NCI-H82 (cell line): Measurements from ENCODE around the gene ZCCHC10.
"Not testable (repeated sequence)": the region's sequence is repeated elsewhere in the genome, so short reads cannot be mapped to it uniquely, and the experiment has no call there.

Experiments used
- DNase-seq: peaks from one replicate; lab custom pipeline; 2025; lab: John Stamatoyannopoulos, UW

Gene ZCCHC10

DNA sequence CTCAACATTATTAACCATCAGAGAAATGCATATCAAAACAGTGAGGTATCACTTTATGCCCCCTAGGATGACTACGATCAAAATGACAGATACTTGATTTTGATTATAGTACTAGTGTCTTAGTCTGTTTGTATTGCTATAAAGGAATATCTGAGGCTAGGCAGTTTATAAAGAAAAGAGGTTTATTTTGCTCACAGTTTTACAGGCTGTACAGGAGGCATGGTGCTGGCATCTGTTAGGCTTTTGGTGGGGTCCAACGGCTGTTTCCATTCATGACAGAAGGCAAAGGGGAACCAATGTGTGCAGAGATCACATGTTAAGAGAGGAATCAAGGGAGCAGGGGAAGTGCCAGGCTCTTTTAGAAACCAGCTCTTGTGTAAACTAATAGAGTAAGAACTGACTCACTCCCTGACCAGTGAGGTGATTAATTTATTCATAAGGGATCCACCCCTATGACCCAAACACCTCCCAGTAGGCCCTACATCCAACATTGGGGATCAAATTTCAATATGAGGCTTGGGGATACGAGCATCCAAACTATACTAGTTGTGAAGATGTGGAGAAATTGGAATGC is 46.9 kb downstream of the ZCCHC10 start:
- DNase-seq = no peak

DNA sequence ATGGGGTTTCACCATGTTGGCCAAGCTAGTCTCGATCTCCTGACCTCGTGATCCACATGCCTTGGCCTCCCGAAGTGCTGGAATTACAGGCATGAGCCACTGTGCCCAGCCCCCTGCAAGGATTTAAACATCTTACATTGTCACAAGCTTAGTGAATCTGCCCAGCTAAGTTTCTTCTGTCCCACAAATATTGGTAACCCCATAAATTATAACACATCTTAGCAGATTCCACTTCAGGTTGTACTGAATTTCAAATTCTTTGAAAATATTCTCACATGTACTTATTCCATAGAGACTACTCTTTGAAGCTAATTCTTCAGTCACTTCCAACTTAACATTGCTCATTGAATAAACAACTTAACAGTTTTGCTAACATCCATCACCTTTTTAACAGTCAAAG is 49.5 kb downstream of the ZCCHC10 start:
- DNase-seq = no peak

DNA sequence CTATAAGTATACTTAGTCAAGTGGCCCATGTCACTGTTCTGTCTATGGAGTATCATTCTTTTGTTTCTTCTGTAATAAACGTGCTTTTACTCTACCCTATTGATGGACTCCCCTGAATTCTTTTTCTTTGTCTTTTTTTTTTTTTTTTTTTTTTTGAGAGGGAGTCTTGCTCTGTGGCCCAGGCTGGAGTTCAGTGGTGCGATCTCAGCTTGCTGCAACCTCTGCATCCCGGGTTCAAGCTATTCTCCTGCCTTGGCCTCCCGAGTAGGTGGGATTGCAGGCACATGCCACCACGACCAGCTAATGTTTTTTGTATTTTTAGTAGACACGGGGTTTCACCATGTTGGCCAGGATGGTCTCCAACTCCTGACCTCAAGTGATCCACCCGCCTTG is 53.9 kb downstream of the ZCCHC10 start:
- DNase-seq = not testable (repeated sequence)

DNA sequence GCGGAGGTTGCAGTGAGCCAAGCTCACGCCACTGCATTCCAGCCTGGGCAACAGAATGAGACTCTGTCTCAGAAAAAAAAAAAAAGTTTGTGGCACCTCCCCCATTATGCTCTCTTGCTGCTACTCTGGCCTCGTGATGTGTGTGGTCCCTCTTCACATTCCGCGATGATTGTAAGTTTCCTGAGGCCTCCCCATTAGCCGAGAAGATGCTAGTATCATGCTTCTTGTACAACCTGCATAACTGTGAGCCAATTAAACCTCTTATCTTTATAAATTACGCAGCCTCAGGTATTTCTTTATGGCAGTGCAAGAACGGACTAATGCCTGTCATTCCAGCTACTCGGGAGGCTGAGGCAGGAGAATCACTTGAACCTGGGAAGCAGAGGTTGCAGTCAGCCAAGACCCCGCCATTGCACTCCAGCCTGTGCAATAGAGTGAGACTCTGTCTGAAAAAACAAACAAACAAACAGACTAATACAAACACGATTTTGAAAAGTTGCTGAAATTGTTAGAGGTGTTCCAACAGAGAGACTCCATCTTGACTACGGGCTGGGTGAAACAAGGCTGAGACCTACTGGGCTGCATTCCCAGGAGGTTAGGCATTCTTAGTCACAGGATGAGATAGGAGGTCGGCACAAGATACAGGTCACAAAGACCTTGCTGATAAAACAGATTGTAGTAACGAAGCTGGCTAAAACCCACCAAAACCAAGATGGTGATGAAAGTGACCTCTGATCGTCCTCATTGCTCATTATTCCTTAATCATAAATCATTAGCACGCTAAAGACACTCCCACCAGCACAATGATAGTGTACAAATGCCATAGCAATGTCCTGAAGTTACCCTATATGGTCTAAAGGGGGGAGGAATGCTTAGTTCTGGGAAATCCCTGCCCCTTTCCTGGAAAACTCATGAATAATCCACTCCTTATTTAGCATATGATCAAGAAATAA is 54.6 kb downstream of the ZCCHC10 start:
- no peak for DNase-seq

DNA sequence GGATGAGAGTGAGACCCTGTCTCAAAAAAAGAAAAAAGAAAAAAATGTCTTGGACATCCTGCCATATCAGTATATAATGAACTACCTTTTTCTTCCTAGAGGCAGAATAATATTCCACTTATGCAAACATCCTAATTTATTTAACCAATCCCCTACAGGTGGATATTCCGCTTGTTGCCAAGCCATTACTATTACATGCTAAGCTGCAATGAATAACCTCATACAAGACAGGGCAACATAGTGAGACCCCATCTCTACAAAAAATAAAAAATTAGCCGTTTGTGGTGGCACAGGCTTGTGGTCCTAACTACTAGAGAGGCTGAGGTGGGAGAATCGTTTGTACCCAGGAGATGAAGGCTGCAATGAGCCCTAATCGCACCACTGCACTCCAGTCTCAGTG is 61.2 kb downstream of the ZCCHC10 start:
- no peak for DNase-seq

DNA sequence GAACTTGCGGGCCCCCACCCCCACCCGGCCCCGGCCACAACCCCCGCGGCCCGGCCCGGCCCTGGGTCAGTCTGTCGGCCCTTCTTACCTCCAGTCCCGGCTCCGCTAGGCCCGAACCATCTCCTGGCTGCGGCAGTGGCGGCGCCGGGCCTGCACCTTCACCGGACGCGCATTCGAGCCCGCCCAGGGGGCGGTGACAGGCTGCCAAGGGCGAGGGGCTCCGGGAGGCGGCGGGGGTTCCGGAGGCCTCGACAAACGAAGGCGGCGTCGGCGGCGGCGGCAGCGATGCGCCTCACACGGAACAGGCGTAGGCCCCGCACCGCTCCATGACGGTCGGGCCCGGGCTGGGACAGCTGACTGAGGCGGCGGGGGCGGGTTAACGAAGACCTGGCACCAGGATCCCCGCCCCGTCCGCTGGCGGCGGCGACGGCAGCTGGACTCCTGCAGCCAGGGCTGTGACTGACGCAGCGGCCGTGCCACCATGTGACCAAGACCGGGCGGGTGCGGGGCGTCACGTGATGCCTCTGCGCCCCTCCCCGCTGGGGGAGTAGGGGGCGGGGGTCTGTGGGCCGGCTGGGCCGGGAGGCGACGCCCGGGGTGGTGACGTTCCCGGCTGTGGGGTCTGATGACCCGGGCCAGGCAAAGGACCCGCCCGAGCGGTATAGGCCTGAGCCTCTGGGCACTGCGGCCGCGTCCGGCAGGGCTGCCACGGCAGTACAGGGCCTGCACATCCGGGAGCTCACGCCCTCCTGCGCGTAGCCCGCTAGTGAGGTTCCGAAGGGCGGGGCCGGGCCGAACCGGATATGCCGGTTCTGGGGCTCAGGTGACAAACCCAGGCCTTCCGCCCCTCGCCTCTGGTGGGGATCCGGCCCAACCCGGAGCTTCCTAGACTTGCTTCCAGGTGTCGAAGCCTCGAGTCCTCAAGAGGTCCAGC is 62.9 kb downstream of the ZCCHC10 start, which contains the start of gene AFF4:
TSS of gene AFF4 (minus strand) at position 464 of the 934 bp plus-strand sequence. CDS start 26,445 bp downstream, outside the sequence.
- DNase-seq = peak; percentile 95

DNA sequence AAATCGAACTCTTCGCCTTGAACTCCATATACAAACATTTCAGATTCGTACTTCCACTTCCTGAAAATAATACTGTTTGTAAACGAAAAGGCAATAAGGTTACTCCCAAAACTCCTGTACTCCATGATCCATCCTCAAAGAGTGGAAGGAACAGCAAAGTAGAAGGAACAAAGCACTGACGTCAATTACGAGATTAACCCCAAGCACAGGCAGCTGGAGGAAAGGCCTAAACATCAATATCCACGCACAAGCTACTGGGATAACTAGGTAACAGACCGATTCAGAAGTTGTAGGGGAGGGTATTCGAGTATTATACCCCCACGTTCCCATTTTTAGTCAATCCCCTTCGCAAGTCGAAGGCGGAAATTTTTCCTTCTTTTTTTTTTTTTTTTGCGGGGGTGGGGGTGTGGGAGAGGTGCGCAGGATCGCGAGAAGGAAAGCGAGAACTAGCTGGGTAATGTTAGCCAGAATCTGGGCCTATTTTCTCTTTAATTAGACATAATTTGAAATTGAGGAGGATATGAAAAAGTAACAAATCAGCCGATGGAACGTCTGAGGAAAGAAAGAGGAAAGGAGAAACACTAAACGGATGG is 63.8 kb downstream of the ZCCHC10 start:
- peak; percentile 85 for DNase-seq

DNA sequence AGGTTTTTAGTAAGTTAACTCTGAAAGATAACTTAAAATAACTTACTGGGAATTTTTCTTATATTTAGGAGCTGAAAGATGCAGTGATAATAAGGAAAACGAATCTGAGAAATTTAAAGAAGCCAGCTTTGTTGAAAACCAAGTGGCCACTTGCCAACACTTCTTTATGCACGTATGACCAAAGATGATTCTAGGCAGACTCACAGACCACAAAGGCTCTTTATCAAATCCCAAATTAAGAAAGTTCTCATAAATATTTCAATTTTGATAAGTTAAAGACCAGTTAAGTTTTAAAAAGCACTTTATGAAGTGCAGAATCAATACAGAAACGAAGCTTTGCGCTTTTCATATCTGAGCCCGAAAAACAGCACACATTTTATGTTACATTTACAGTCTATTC is 64.5 kb downstream of the ZCCHC10 start:
- DNase-seq = no peak

DNA sequence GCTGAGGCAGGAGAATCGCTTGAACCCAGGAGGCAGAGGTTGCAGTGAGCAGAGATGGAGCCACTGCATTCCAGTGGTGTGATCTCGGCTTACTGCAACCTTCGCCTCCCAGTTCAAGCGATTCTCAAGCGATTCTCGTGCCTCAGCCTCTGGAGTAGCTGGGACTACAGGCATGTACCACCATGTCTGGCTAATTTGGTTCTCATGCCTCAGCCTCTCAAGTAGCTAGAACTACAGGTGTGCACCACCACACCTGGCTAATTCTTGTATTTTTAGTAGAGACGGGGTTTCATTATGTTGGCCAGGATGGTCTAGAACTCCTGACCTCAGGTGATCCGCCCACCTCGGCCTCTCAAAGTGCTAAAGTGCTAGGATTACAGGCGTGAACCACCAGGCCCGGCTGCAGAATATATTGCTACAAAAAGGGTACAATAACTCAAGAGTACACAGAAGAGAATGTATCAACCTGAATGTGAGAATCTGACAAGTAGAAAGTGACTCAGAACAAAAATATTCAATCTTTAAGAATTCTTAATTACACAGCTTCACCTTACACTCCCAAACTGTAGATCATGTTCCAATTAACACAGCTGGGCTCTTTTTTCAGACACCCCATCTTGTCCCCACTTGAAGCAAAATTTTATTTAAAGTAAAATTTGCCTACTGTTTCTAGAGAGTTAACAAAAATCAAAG is 65.1 kb downstream of the ZCCHC10 start:
- DNase-seq = not testable (repeated sequence)

DNA sequence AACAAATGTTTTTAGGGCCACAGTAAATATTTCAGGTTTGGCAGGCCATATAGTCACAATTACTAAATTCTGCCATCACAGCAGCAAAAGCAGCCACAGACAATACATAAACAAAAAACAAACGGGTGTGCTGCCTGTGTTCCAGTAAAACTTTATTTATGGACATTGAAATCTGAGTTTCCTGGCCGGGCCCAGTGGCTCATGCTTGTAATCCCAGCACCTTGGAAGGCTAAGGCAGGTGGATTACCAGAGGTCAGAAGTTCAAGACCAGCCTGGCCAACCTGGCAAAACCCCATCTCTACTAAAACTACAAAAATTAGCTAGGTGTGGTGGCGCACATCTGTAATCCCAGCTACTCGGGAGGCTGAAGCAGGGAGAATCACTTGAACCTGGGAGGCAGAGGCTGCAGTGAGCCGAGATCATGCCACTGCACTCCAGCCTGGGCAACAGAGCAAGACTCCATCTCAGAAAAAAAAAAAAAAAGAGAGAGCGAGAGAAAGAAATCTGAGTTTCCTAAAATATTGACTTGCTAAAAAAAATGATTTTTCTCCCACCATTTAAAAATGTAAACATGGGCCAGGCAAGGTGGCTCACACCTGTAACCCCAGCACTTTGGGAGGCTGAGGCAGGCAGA is 70.1 kb downstream of the ZCCHC10 start:
- DNase-seq = not testable (repeated sequence)

DNA sequence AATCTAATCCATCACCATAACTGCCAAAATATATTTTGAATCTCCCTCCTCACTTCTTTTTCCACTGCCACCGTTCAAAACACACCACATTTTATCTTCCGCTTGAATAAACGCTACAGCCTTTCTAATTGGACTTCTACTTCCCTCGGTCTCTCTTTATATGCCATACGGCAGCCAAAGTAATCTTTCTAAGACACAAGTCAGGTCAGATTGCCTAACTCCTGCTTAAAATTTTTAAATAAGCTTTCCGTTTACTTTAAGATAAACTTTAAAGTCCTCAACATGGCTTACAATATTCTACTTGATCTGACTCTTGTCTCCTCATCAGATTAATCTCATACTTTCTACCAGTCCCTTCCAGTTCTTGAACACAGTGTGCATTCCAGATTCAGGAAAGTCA is 72.6 kb downstream of the ZCCHC10 start:
- no peak for DNase-seq

DNA sequence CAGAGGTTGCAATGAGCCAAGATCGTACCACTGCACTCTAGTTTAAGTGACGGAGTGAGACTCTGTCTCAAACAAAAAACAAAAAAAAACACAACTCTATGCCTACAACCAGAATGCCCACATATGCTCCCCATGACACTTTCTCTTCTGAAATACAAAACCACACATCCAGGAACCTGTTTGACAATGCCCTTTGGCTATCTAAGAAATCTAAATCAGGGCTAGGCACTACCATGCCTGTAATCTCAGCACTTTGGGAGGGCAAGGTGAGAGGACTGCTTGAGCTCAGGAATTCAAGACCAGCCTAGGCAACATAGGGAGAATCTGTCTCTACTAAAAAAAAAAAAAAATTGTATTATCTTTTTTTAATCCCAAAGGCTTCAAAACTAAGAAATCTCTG is 73.5 kb downstream of the ZCCHC10 start:
- no peak for DNase-seq

DNA sequence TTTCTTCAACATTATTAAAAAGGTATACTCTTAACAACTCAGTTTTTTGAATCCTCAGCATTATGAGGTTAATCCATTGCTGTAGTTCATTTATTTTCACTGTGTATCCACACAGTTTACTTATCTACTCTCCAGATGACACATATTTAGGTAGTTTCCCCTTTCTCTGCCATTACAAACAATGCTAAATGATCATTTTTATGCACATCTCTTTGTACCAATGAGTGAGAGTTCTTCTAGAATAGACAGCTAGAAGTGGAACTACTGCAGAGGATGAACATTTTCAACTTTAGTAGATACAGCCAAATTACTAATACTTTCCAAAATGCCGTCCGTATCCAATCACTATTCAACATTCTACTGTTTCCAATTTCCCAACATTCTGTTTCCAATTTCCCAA is 74.5 kb downstream of the ZCCHC10 start:
- no peak for DNase-seq

DNA sequence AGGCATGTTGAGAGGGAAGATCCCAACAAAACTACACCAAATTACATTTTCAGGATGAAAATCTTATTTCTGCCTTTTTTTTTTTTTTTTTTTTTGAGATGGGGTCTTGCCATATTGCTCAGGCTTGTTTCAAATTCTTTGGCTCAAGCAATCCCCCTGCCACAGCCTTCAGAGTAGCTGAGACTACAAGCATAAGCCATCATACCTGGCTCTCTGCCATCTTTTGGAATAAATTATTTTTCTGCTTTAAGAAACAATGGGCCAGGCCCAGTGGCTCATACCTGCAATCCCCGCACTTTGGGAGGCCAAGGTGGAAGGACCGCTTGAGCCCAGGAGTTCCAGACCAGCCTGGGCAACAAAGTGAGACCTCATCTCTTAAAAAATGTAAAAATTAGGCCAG is 77.2 kb downstream of the ZCCHC10 start:
- DNase-seq = no peak

DNA sequence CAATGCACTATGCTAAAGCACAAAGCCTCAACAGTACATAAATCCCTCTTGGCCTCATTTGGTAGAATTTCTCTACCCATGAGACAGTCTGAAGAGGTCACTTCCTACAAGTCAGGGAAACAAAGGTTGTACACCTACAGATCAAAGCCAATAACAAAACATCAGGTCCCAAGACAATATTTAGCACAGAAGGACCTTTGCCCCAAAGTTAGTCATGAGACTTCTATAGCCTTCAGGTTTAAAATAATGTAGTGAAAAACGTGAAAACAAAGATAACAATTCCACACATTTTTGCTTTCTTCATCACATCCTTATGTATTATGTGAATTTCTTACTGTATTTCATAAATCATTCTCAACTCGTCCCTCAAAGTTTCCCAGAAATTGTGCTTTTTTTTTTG is 78.7 kb downstream of the ZCCHC10 start:
- no peak for DNase-seq
